ENCODE results near the gene RBMS2.

GRCh38 chr12:56589783-56590182 is 68.2 kb downstream of the RBMS2 start:
- no peak for TF ChIP-seq CTCF (conservative IDR thresholded peaks at IDR 0.05)
- TF ChIP-seq ZFX (IDR thresholded peaks at IDR 0.05): no peak
